ENCODE measurements around the gene DYRK3. TPM values are rescaled to one million over a fixed set of nuclear protein-coding genes. Genes with fewer than 3 reads are reported as not detected.

DYRK3 gene
- total and polyA plus RNA-seq, 9 of the 15 experiments (the other 6 are each of a cell fraction or from before 2014, with no cell fraction given) = 4.5 to 33.7 (median 25.7) TPM

GRCh38 chr1:206685769-206686477 lies 50.6 kb downstream of the DYRK3 start (continued):
- no peak for TF ChIP-seq ZNF407 (IDR thresholded peaks at IDR 0.05; ENCODE audit: low read depth)
- no peak for TF ChIP-seq EHMT2 (IDR thresholded peaks at IDR 0.05)
- no peak for TF ChIP-seq HINFP (tag; conservative IDR thresholded peaks at IDR 0.05; ENCODE audit: low read depth)
- no peak for TF ChIP-seq XRCC5 (IDR thresholded peaks at IDR 0.05; ENCODE audit: low read depth, low read length)
- TF ChIP-seq ILK (tag; IDR thresholded peaks at IDR 0.05; ENCODE audit: borderline replicate concordance, low read depth) = no peak
- TF ChIP-seq CBX2 (IDR thresholded peaks at IDR 0.05; ENCODE audit: insufficient read depth, low read length, poor library complexity, severe bottlenecking) = no peak
- no peak for TF ChIP-seq PRPF4 (IDR thresholded peaks at IDR 0.05; ENCODE audit: insufficient read depth, low read depth, low read length, poor library complexity, severe bottlenecking)
